ENCODE data around the gene KDM5A.

DNA sequence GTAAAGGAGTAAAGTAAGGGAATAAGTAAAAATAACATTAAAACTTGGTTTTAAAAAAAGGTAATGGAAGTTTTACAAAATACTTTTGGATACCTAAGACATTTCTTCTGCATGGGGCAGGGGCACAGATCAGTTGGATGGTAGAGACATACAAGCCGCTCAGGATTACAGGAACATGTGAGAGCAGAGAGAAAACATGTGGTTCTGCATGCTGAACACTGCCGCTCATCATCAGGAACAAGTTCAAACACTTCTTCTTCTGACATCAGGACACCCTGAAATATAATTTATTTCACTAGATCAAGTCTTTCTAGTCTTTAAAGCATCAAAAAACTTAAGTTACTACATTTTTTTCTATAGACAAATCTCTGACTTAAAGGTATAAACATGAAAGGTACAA is 65.6 kb downstream of the KDM5A start:
- TF ChIP-seq, protein P1, sequence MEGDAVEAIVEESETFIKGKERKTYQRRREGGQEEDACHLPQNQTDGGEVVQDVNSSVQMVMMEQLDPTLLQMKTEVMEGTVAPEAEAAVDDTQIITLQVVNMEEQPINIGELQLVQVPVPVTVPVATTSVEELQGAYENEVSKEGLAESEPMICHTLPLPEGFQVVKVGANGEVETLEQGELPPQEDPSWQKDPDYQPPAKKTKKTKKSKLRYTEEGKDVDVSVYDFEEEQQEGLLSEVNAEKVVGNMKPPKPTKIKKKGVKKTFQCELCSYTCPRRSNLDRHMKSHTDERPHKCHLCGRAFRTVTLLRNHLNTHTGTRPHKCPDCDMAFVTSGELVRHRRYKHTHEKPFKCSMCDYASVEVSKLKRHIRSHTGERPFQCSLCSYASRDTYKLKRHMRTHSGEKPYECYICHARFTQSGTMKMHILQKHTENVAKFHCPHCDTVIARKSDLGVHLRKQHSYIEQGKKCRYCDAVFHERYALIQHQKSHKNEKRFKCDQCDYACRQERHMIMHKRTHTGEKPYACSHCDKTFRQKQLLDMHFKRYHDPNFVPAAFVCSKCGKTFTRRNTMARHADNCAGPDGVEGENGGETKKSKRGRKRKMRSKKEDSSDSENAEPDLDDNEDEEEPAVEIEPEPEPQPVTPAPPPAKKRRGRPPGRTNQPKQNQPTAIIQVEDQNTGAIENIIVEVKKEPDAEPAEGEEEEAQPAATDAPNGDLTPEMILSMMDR (conservative IDR thresholded peaks at IDR 0.05 in 1 of 2, IDR thresholded peaks at IDR 0.05 in 1 of 2; ENCODE audit: low read depth in 1 of 2, low read length in 2 of 2) = no peak
- TF ChIP-seq EZH2 (IDR thresholded peaks at IDR 0.05; ENCODE audit: low read length, missing control alignments) = no peak

Measured in fibroblast of lung (primary cell).